ENCODE results near the gene CSGALNACT2. TPM values are rescaled to one million over a fixed set of nuclear protein-coding genes. Genes with fewer than 3 reads are reported as not detected.
"Not testable (repeated sequence)": the region's sequence is repeated elsewhere in the genome, so short reads cannot be mapped to it uniquely, and the experiment has no call there.

CSGALNACT2 gene, protein sequence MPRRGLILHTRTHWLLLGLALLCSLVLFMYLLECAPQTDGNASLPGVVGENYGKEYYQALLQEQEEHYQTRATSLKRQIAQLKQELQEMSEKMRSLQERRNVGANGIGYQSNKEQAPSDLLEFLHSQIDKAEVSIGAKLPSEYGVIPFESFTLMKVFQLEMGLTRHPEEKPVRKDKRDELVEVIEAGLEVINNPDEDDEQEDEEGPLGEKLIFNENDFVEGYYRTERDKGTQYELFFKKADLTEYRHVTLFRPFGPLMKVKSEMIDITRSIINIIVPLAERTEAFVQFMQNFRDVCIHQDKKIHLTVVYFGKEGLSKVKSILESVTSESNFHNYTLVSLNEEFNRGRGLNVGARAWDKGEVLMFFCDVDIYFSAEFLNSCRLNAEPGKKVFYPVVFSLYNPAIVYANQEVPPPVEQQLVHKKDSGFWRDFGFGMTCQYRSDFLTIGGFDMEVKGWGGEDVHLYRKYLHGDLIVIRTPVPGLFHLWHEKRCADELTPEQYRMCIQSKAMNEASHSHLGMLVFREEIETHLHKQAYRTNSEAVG
- total RNA-seq (2014; rRNA removed; shearing (Covaris generic); ENCODE audit: low replicate concordance): 9.0 and 10.9 TPM in 2 replicates

DNA sequence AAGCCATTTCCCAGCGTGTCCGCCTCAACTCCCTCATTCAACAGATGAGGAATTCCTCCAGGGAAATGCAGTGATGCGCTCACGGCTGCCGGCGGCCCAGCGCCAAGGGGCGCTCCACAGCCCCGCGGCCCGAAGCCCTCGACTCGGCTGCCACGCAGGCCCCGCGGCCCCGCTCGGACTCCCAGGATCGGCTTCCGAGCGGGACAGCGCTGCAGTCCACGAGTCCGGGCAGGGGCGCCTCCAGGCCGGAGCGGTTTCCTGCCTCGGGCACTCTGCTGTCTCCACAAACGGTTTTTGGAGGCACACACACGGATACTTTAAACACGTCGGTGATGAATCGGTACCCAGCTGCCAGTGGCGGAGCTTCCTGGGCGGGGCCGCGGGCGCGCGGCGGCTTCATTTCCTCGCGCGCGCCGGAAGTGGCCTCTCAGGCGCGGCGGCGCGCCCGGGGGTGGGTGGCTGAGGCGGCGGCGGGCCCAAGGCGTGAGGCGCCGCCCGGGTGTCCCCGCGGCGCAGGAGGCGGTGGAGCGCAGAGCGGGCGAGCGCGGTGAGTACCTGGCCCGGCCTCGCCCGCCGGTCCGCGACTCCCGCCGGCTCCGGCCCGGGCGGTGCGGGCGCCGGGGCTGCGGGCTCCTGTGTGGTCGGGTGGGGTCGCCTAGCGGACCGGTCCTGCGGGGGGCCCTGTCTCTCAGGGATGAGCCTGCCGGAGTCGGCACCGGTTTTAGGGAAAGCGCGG lies at the start of gene CSGALNACT2:
Gene CSGALNACT2 (plus strand): TSS at position 425 of the 736 bp plus-strand sequence. CDS start 16,705 bp downstream, outside the sequence.
- in situ Hi-C loops (cut with HindIII; ENCODE audit: low pct_unique_long_range_greater_than_20kb, low sequenced_read_pairs): no loop called here
- DNase-seq (ENCODE audit: low read depth): peak; percentile 83

DNA sequence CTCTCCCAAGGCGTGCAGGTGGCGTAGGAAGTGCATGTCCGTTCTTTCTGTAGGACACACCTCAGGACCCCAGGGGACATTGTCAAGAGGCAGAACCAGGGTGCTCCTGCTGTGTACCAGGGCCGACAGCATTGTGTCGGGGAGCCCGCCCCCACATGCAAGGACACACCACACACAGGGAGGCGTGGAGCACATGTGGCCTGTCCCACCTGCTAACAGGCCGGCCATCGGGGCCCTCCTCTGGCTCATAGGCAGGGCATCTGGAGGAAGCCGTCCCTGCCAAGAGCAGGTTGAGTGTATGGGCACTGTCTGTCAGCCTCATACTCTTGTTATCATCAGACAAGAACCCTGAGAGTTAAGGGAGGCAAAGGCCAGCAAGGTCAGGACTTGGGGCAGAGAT lies 48.7 kb upstream of the CSGALNACT2 start:
- no peak for DNase-seq (ENCODE audit: low read depth)
- in situ Hi-C loops (cut with HindIII; ENCODE audit: low pct_unique_long_range_greater_than_20kb, low sequenced_read_pairs): no loop called here

DNA sequence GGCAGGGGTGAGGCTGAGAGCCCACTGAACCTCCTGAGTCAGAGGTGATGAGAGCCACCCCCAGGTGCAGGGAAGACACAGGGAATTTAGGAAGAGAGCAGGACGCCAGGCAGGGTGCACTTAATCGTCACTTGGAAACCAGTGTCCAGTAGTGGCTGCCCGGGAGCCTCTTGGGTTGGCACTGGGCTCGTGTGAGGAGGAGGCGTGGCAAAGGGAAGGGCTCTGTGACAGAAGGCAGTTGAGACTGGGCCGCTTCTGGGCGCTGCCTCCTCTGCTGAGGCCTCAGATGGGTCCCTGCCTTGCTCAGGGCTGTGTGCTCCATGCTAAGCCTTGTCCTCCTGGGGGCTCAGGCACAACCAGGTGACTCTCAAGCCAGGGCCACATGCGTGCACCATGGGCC lies 48.1 kb upstream of the CSGALNACT2 start:
- no peak for DNase-seq (ENCODE audit: low read depth)
- in situ Hi-C loops (cut with HindIII; ENCODE audit: low pct_unique_long_range_greater_than_20kb, low sequenced_read_pairs): no loop called here

DNA sequence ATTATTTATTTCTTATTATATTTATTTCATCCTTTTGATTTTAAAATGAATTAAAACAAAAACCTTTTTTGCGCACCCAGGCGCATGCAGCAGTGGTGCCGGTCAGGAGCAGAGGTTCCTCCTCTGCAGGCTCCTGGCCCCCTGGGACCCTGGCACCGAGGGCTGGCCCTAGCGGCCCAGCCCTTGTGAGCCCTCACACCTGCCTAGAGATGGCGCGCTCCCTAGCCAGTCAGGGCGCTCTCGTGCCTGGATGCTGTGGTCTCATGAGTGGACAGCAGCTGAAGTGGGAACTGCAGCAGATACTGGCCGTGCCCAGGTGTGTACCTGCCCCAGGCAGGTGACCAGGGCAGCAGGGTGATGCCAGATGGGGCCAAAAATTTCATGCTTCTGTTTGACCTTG lies 47.6 kb upstream of the CSGALNACT2 start:
- in situ Hi-C loops (cut with HindIII; ENCODE audit: low pct_unique_long_range_greater_than_20kb, low sequenced_read_pairs): no loop called here
- no peak for DNase-seq (ENCODE audit: low read depth)

DNA sequence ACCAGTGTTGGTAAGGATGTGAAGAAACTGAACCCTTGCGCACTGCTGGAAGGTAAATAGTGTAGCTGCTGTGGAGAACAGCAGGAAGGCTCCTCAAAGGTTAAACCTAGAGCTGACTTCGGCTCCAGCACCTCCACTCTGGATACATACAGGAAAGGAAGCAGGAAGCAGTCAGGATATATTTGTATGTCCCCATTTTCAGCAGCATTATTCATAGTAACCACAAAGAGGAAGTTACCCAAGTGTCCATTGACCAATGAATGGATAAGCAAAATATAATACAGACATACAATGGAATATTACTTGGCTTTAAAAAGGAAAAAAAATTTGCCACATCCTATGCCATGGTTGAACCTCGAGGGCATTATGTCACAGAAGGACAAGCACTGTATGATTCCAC lies 46.4 kb upstream of the CSGALNACT2 start:
- in situ Hi-C loops (cut with HindIII; ENCODE audit: low pct_unique_long_range_greater_than_20kb, low sequenced_read_pairs): no loop called here
- DNase-seq (ENCODE audit: low read depth): no peak

DNA sequence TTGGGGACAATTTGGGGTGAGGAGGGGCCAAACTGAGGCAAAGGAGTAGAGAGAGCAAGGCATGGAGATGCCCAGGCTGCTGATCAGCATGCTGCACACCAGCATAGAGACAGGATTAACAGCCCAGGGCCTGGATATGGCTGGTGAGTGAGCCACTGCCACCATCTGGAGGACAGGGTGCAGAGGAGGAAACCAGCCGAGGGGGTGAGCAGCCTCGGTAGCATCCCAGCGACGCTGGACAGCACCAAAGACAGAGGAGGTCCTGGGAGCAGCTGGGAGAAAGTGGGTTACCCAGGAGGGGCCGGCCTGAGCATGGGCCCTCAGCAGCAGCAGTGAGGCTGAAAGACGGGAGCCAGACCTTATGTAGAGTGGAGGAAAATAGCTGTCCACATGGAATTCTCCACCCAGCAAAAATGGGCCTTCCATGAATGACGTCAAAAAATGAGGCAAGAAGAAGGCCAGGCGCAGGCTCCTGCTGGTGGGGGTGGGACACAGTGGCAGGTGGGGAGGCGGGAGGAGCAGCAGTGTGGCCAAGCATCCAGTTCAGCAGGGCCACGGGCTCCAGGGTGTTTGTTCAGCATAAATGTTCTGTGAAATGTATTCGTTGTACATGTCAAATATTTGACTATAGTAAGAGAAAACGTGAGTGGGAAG lies 44.7 kb upstream of the CSGALNACT2 start:
- in situ Hi-C loops (cut with HindIII; ENCODE audit: low pct_unique_long_range_greater_than_20kb, low sequenced_read_pairs): no loop called here
- DNase-seq (ENCODE audit: low read depth): peak; percentile 14

DNA sequence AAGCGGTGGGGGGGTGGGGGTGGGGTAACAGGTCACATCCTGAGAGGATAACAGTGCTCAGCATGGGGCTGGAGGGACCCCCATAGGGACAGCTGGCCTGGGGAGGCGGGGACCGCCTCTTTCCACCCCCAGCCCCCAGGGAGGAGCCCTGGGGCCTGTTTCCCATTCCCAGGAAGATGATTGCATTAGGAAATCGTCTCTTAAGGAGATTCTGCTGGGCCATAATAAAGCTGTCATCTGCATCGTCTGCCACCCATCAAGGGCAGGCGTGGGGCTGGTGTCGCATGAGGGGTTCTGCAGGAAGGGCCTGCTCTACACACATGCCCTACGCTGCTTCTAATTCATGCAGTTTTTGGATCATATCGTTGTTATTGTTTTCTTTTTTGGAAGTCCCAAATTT lies 44.2 kb upstream of the CSGALNACT2 start:
- no peak for DNase-seq (ENCODE audit: low read depth)
- in situ Hi-C loops (cut with HindIII; ENCODE audit: low pct_unique_long_range_greater_than_20kb, low sequenced_read_pairs): no loop called here

DNA sequence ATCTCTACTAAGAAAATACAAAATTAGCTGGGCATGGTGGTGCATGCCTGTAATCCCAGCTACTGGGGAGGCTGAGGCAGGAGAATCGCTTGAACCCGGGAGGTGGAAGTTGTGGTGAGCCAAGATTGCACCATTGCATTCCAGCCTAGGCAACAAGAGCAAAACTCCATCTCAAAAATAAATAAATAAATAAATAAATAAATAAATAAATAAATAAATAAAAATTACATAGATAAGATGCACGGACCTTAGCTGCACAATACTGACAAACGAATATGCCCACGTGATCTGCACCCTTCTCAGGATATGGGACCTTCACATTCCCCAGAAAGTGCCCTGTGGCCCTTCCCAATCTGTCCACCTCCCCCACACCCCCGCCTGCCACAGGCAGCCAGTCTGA lies 38.9 kb upstream of the CSGALNACT2 start:
- in situ Hi-C loops (cut with HindIII; ENCODE audit: low pct_unique_long_range_greater_than_20kb, low sequenced_read_pairs); DNase-seq (ENCODE audit: low read depth): not testable (repeated sequence)

DNA sequence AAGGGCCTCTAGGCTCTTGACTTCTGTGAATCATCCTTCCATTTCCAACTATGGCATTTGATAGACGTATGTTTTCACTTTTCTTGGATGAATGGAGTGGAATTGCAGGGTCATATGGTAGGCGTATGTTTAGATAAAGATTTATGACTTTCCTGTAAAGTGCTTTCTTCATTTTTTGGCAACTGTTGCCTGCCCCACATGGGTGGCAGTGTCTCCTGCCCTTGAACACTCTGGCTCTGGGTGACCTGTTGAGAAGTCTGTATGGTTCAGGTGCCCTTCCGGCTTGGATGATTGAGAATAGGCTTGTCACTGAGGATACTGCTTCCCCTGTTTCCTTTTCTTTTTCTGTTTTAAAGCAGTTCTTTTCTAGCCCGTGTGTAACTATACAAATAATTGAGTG lies 38.3 kb upstream of the CSGALNACT2 start:
- in situ Hi-C loops (cut with HindIII; ENCODE audit: low pct_unique_long_range_greater_than_20kb, low sequenced_read_pairs): no loop called here

DNA sequence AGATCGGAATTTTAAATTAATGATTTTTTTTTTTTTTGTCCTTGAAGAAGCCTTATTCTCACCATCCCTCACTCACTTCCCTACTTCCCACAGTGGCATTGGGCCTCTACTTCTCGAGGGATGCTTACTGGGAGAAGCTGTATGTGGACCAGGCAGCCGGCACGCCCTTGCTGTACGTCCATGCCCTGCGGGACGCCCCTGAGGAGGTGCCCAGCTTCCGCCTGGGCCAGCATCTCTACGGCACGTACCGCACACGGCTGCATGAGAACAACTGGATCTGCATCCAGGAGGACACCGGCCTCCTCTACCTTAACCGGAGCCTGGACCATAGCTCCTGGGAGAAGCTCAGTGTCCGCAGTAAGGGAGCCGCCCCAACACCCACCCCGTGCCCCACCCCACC lies 37.9 kb upstream of the CSGALNACT2 start:
- in situ Hi-C loops (cut with HindIII; ENCODE audit: low pct_unique_long_range_greater_than_20kb, low sequenced_read_pairs): no loop called here
- DNase-seq (ENCODE audit: low read depth): no peak

More for the DNA sequence above, 38.3 kb upstream of the CSGALNACT2 start:
- DNase-seq (ENCODE audit: low read depth): no peak

DNA sequence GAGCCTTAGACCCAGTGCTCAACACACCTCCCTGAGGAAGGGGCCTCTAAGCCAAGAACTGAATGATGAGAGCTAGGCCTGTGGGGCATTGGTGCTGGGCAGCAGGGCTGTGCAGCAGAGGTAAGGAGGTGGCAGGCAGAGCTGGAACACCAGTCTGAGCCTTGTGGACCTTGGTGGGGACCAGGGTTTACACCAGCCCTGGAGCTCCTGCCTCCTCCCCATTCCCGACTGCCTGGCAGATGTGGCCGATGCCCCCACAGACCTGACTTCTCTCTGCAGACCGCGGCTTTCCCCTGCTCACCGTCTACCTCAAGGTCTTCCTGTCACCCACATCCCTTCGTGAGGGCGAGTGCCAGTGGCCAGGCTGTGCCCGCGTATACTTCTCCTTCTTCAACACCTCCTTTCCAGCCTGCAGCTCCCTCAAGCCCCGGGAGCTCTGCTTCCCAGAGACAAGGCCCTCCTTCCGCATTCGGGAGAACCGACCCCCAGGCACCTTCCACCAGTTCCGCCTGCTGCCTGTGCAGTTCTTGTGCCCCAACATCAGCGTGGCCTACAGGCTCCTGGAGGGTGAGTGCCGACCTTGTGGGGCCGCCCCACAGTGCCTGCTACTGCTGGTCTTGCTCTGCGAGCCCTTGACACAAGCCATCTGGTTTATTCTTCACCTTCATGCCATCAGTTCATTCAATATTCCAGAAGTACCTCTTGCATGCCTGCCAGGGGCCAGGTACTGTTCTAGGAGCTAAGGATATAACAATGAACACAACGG lies 36.0 kb upstream of the CSGALNACT2 start:
- in situ Hi-C loops (cut with HindIII; ENCODE audit: low pct_unique_long_range_greater_than_20kb, low sequenced_read_pairs): no loop called here
- no peak for DNase-seq (ENCODE audit: low read depth)

DNA sequence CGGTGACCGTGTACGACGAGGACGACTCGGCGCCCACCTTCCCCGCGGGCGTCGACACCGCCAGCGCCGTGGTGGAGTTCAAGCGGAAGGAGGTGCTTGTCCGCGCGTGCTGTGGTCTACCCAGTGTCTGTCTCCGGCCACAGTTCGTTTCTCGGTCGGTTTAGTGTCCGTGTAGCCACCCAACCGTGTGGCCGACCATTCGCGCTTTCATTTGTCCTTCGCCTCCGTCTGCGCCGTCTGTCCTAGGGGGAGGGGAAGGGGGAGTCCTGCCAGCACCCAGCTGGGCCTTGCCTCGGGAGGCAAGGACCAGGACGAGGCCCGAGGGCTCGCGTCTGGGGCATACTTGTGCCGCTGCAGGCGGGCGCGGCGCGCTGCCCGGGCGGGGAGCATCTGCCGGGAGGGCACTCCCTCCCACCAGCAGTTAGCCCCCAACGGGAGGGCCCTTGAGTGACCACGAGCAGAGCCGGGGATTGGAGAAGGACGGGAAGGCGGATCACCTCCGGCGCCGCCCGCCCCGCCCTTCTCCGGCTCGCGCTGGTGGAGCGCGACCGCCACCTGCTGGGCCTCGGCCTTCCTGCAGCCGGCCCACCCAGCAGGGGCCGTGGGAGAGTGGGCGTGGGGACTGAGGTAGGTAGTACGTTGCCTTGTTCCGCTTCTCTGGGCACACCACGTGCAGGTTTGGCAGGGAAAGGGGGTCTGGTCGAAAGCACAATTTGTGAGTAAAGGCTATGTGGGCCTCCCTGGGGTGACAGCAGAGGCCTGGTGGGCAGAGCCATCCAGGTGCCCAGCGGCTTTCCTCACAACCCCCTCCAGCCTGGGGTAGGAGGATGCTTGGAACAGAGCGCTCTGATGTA lies 32.9 kb upstream of the CSGALNACT2 start:
- DNase-seq (ENCODE audit: low read depth): peak; percentile 84
- in situ Hi-C loops (cut with HindIII; ENCODE audit: low pct_unique_long_range_greater_than_20kb, low sequenced_read_pairs): no loop called here

DNA sequence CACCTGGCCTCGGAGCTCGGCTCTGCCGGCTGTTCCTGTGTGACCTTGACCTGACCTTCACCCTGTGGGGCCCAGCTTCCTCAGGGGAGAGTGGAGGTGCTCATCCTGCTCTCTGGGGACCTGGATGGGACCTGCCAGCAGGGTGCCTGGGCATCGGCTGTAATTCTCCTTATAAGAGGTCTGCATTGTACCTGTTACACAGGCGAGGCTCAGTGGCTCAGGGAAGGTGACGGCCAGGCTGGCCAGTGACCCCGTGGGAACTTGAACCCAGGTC lies 32.4 kb upstream of the CSGALNACT2 start:
- no peak for DNase-seq (ENCODE audit: low read depth)
- in situ Hi-C loops (cut with HindIII; ENCODE audit: low pct_unique_long_range_greater_than_20kb, low sequenced_read_pairs): no loop called here

DNA sequence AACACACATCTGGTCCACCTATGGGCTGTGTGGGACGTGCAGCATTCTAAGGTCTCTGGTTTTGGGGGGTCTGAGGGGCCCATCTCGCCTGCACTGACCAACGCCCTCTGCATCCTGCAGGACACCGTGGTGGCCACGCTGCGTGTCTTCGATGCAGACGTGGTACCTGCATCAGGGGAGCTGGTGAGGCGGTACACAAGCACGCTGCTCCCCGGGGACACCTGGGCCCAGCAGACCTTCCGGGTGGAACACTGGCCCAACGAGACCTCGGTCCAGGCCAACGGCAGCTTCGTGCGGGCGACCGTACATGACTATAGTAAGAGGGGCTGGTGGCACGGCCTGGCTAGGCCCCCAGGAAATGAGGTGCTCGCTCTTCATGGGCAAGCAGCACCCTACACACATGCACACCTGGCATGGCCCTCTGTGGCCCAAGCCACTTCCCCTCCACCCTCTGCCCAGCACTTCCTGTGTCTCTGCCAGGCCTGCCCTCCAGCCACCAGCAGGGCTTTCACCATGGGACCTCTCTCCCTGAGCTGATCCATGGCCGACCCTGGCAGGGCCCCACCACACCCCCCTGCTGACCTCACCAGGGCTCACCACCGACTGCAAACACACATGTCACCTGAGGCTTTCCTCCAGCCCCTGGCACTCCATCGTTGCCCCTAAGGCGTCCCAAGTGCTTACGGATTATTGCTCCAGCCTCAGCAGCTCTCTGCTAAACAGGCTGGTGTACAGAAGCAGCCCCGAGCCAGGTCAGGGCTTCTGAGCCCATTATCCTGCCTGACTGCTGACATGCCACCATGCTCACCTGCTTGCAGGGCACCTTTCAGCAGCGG lies 31.8 kb upstream of the CSGALNACT2 start:
- in situ Hi-C loops (cut with HindIII; ENCODE audit: low pct_unique_long_range_greater_than_20kb, low sequenced_read_pairs): no loop called here
- DNase-seq (ENCODE audit: low read depth): no peak

DNA sequence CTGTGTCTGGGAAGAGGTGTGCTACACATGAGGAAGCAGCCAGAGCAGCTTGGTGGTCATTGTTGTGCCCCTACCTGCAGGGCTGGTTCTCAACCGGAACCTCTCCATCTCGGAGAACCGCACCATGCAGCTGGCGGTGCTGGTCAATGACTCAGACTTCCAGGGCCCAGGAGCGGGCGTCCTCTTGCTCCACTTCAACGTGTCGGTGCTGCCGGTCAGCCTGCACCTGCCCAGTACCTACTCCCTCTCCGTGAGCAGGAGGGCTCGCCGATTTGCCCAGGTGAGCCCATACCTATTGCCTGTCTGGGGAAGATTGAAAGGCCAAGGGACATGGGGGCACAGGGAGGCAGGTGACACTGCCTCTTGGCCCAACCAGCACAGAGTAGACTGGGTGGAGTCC lies 29.3 kb upstream of the CSGALNACT2 start:
- DNase-seq (ENCODE audit: low read depth): no peak
- in situ Hi-C loops (cut with HindIII; ENCODE audit: low pct_unique_long_range_greater_than_20kb, low sequenced_read_pairs): no loop called here

DNA sequence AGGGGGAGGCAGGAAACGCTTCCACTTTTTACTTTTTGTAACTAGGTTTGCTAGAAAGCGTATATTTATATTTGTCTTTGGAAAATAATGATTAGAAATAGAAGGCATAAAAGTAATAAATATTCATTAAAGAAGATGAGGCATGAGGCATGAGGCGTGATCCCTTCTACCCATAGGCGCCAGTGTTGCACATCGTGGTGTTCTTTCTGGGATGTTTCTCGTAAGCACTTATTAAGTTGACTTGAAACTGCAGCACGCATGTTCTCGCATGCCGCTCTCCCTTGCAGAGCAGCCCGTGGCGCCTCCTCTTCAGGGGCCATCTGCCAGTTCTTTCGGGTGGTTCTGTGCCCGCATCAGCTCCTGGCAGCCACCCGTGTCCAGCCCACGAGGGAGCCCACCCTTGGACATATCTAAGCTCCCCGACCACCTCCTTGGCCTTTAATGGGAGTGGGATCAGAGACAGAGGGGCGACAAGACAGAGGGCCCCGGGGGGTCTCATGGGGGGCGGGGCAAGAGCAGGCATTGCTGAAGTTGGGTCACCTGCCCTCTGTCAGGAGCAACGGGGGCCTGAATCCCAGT lies 28.5 kb upstream of the CSGALNACT2 start:
- in situ Hi-C loops (cut with HindIII; ENCODE audit: low pct_unique_long_range_greater_than_20kb, low sequenced_read_pairs): no loop called here

More for the DNA sequence above, 28.5 kb upstream of the CSGALNACT2 start:
- no peak for DNase-seq (ENCODE audit: low read depth)

All from Caki2 (cell line).